Activated B cell treated with CpG ODN at 0.5 μM for 24 hours (primary cell): ENCODE data around the gene AQP12A. TPM values are rescaled to one million over a fixed set of nuclear protein-coding genes. Genes with fewer than 3 reads are reported as not detected.

ENCODE experiments used
- ATAC-seq: fragments of 200-7000 bp; cut with Tn5 transposase; one replicate; pipeline ENCODE4 v1.10.0; 2021; ENCODE audit warnings: low read depth, mild to moderate bottlenecking, moderate library complexity
- CTCF ChIA-PET: fragments of 350-600 bp; sonication (Branson Sonifier 250); formaldehyde crosslinking; loops from one replicate; lab custom pipeline; 2021; ENCODE audit warnings: antibody characterized with exemption; lab: Charles Lee
- POLR2A ChIA-PET: fragments of 350-600 bp; sonication (Branson Sonifier 250); formaldehyde crosslinking; loops from one replicate; lab custom pipeline; 2021; ENCODE audit warnings: antibody characterized with exemption; lab: Charles Lee
- DNase-seq: peaks from one replicate; pipeline ENCODE4 v3.0.0; 2022
- H3K27ac Mint-ChIP-seq: one replicate; pipeline ENCODE4 v1.8.0; 2020; ENCODE audit warnings: mixed read lengths
- H3K27me3 Mint-ChIP-seq: one replicate; pipeline ENCODE4 v1.8.0; 2021; ENCODE audit warnings: mixed read lengths
- H3K36me3 Mint-ChIP-seq: one replicate; pipeline ENCODE4 v1.8.0; 2021; ENCODE audit warnings: low read depth, mixed read lengths
- H3K4me1 Mint-ChIP-seq: one replicate; pipeline ENCODE4 v1.8.0; 2021; ENCODE audit warnings: mixed read lengths
- H3K4me3 Mint-ChIP-seq: one replicate; pipeline ENCODE4 v1.8.0; 2020; ENCODE audit warnings: mild to moderate bottlenecking, mixed read lengths
- H3K9me3 Mint-ChIP-seq: one replicate; pipeline ENCODE4 v1.8.0; 2020; ENCODE audit warnings: mixed read lengths
- CTCF ChIP-seq: fragments of 200-600 bp; IDR thresholded peaks from one replicate; pipeline ENCODE4 v1.8.0; 2022; ENCODE audit warnings: antibody characterized with exemption, mild to moderate bottlenecking
- intact Hi-C: fragments of 100-400 bp; cut with micrococcal nuclease; formaldehyde crosslinking; loops from one replicate; pipeline ENCODE4 v1.15.1; 2024
- total RNA-seq: library from RNA; stranded (reverse); gene quantifications from 2 replicates; pipeline ENCODE4 v1.2.3, GENCODE V29; 2022

The AQP12A gene
- total RNA-seq, 1 donor from 2014 or later = not detected

GRCh38 chr2:240685771-240686371 lies 5.8 kb upstream of the AQP12A start:
- no peak for TF ChIP-seq CTCF
- Mint-ChIP-seq H3K9me3 (no peaks in the 10 kb centered on the region), H3K4me1 (peaks cover 7% of the 10 kb centered on the region), H3K27me3 (peaks cover 5% of the 10 kb centered on the region), H3K4me3 (no peak overlapping the region), H3K27ac (no peak overlapping the region), H3K36me3 (no peaks in the 10 kb centered on the region)
- DNase-seq (no peak), ATAC-seq (no peak)
- CTCF ChIA-PET = no interaction called here
- intact Hi-C loops = no loop called here
- POLR2A ChIA-PET = no interaction called here

DNA sequence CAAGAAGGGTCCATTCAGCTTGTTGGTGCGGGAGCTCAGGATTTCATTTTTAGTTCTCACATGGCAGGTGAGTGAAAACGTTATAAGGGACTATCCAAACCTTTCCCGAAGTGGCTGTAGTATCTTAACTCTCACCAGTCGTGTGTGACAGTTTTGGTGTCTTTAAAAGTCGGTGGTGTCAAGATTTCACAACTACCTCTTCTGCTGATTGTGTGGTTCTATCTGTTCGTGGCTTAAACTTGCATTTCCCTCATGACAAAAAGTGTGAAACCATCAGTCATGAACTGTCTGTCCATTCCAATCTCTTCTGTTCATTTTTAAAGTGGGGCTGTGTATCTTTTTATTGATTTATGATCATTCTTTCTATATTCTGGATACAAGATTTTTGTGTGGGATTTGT lies 5.2 kb upstream of the AQP12A start:
- TF ChIP-seq CTCF = no peak
- Mint-ChIP-seq H3K4me3 (no peak overlapping the region), H3K27ac (no peak overlapping the region), H3K27me3 (peaks cover 5% of the 10 kb centered on the region), H3K9me3 (no peaks in the 10 kb centered on the region), H3K4me1 (peaks cover 7% of the 10 kb centered on the region), H3K36me3 (no peaks in the 10 kb centered on the region)
- ChIA-PET CTCF (no interaction called here), POLR2A (no interaction called here)
- intact Hi-C loops = no loop called here
- no peak for ATAC-seq
- no peak for DNase-seq

GRCh38 chr2:240687045-240687740 lies 4.5 kb upstream of the AQP12A start:
- H3K27me3 Mint-ChIP-seq = peaks cover 5% of the 10 kb centered on the region
- ATAC-seq (no peak), DNase-seq (no peak)
- ChIA-PET CTCF (no interaction called here), POLR2A (no interaction called here)
- no peak overlapping the region for H3K4me3 Mint-ChIP-seq
- no peaks in the 10 kb centered on the region for H3K36me3 Mint-ChIP-seq
- H3K4me1 Mint-ChIP-seq = peaks cover 7% of the 10 kb centered on the region
- no peaks in the 10 kb centered on the region for H3K9me3 Mint-ChIP-seq
- H3K27ac Mint-ChIP-seq = no peak overlapping the region
- intact Hi-C loops = no loop called here
- TF ChIP-seq CTCF = no peak

DNA sequence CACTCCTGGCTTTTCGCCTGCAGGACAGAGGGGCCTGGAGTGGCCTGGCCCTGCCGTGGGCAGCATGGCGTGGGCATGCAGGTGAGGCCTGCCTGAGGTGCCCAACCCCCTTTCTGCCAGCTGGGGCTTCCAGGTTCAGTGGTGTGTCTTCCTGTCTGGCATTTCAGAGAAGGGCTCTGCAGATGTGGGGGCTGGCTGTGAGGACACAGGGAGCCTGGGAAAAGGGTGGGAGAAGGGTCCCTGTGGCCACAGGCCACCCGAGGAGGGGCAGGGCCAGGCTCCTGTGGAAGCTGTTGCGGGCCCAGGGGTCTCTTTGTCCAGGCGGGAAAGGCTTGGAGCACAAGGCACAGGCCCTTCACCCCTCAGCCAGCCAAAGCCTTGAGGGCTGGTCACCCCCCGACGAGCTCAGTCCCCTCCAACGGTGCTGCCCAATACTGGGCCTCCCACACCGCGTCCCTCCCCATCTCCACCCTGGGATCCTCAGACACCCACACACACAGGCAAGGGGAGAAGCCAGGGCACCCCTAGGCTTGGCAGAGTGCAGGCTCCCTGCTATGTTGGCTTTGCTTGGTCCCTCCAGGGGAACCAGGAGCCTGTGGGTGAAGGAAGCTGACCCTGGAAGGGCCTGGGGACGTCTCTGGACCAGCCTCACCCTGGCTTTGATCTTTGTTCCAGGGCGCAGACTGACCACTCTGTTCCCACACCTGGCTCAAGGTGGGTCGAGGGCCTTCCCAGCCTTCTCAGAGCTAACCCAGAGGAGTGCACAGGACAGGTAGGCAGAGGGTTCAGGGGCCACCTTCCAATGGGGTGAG lies 3.7 kb upstream of the AQP12A start:
- no peaks in the 10 kb centered on the region for H3K36me3 Mint-ChIP-seq
- TF ChIP-seq CTCF = no peak
- peaks cover 7% of the 10 kb centered on the region for H3K4me1 Mint-ChIP-seq
- peaks cover 5% of the 10 kb centered on the region for H3K27me3 Mint-ChIP-seq
- intact Hi-C loops = no loop called here
- ChIA-PET POLR2A (no interaction called here), CTCF (no interaction called here)
- H3K4me3 Mint-ChIP-seq = no peak overlapping the region
- DNase-seq (no peak), ATAC-seq (no peak)
- H3K27ac Mint-ChIP-seq = no peak overlapping the region
- H3K9me3 Mint-ChIP-seq = no peaks in the 10 kb centered on the region

- intact Hi-C loops = no loop called here
- Mint-ChIP-seq H3K4me1 (peaks cover 6% of the 10 kb centered on the region), H3K36me3 (no peaks in the 10 kb centered on the region), H3K9me3 (no peaks in the 10 kb centered on the region), H3K27ac (no peak overlapping the region), H3K4me3 (no peak overlapping the region), H3K27me3 (peaks cover 5% of the 10 kb centered on the region)
- ATAC-seq (no peak), DNase-seq (no peak)
- TF ChIP-seq CTCF = no peak
- ChIA-PET CTCF (no interaction called here), POLR2A (no interaction called here)
Measured at GRCh38 chr2:240688553-240688919, 3.1 kb upstream of the AQP12A start.
